KMS-11 (cell line): Measurements from ENCODE around the gene DSCAM.

Source experiments
- H2AFZ ChIP-seq: fragments of 200-600 bp; sonication (generic); 2 replicates; pipeline ENCODE4 v1.6.1; 2016; ENCODE audit warnings: antibody characterized with exemption, mixed run types, low read depth
- H3K27ac ChIP-seq: fragments of 200-600 bp; sonication (generic); 2 replicates; pipeline ENCODE4 v1.6.1; 2016; ENCODE audit warnings: mild to moderate bottlenecking, mixed run types
- H3K27me3 ChIP-seq: fragments of 200-600 bp; sonication (generic); 2 replicates; pipeline ENCODE4 v1.6.1; 2017; ENCODE audit warnings: mild to moderate bottlenecking, low read depth, mixed run types, moderate library complexity; ENCODE audit not compliant: insufficient read depth
- H3K36me3 ChIP-seq: fragments of 200-600 bp; sonication (generic); 2 replicates; pipeline ENCODE4 v1.6.1; 2017; ENCODE audit warnings: mild to moderate bottlenecking, mixed run types; ENCODE audit not compliant: insufficient read depth
- H3K4me1 ChIP-seq: fragments of 200-600 bp; sonication (generic); 2 replicates; pipeline ENCODE4 v1.6.1; 2016; ENCODE audit warnings: mild to moderate bottlenecking, low read depth, mixed run types; ENCODE audit not compliant: poor library complexity, severe bottlenecking
- H3K4me2 ChIP-seq: fragments of 200-600 bp; sonication (generic); 2 replicates; pipeline ENCODE4 v1.7.0; 2016; ENCODE audit warnings: mild to moderate bottlenecking, mixed run types
- H3K4me3 ChIP-seq: fragments of 200-600 bp; sonication (generic); IDR thresholded peaks from 2 replicates; pipeline ENCODE4 v1.6.1; 2017; ENCODE audit warnings: low read depth, low read length, mixed read lengths; ENCODE audit not compliant: insufficient read depth
- H3K79me2 ChIP-seq: fragments of 200-600 bp; sonication (generic); 2 replicates; pipeline ENCODE4 v1.6.1; 2016; ENCODE audit warnings: low read depth, mixed run types; ENCODE audit not compliant: insufficient read depth
- H3K9ac ChIP-seq: fragments of 200-600 bp; sonication (generic); 2 replicates; pipeline ENCODE4 v1.6.1; 2016; ENCODE audit warnings: mild to moderate bottlenecking, mixed run types
- H4K20me1 ChIP-seq: fragments of 200-600 bp; sonication (generic); 2 replicates; pipeline ENCODE4 v1.6.1; 2016; ENCODE audit warnings: mild to moderate bottlenecking, mixed run types; ENCODE audit not compliant: insufficient read depth
- CTCF ChIP-seq: fragments of 200-600 bp; sonication (generic); conservative IDR thresholded peaks from 2 replicates; pipeline ENCODE4 v1.6.1; 2017; ENCODE audit warnings: low read depth, mild to moderate bottlenecking, antibody characterized with exemption, low read length, moderate library complexity, mixed read lengths

The DSCAM gene

GRCh38 chr21:40678681-40679284 lies 168.2 kb downstream of the DSCAM start:
- no peak overlapping the region for H3K27ac ChIP-seq
- H3K79me2 ChIP-seq: no peaks in the 10 kb centered on the region
- no peak overlapping the region for H3K9ac ChIP-seq
- no peak overlapping the region for H3K4me2 ChIP-seq
- H3K27me3 ChIP-seq: no peaks in the 10 kb centered on the region
- no peak overlapping the region for H2AFZ ChIP-seq
- H4K20me1 ChIP-seq: no peaks in the 10 kb centered on the region
- no peaks in the 10 kb centered on the region for H3K36me3 ChIP-seq
- TF ChIP-seq CTCF: no peak
- H3K4me1 ChIP-seq: no peaks in the 10 kb centered on the region
- H3K4me3 ChIP-seq: no peak overlapping the region

GRCh38 chr21:40675017-40675416 lies 171.9 kb downstream of the DSCAM start:
- Histone ChIP-seq H3K36me3 (no peaks in the 10 kb centered on the region), H3K27me3 (no peaks in the 10 kb centered on the region), H4K20me1 (no peaks in the 10 kb centered on the region), H3K4me1 (no peaks in the 10 kb centered on the region), H3K79me2 (no peaks in the 10 kb centered on the region), H2AFZ (no peak overlapping the region), H3K4me2 (no peak overlapping the region), H3K27ac (no peak overlapping the region), H3K4me3 (no peak overlapping the region), H3K9ac (no peak overlapping the region)
- TF ChIP-seq CTCF: no peak

- Histone ChIP-seq H3K4me3 (no peak overlapping the region), H4K20me1 (no peaks in the 10 kb centered on the region), H3K9ac (no peak overlapping the region), H2AFZ (no peak overlapping the region), H3K27ac (no peak overlapping the region), H3K4me2 (no peak overlapping the region), H3K79me2 (no peaks in the 10 kb centered on the region), H3K27me3 (no peaks in the 10 kb centered on the region), H3K4me1 (no peaks in the 10 kb centered on the region), H3K36me3 (no peaks in the 10 kb centered on the region)
- TF ChIP-seq CTCF: no peak
These were observed 174.4 kb downstream of the DSCAM start for GRCh38 chr21:40672602-40673001.

GRCh38 chr21:40671716-40672115 lies 175.2 kb downstream of the DSCAM start:
- Histone ChIP-seq H3K9ac (no peak overlapping the region), H3K4me3 (no peak overlapping the region), H3K79me2 (no peaks in the 10 kb centered on the region), H3K4me2 (no peak overlapping the region), H3K27me3 (no peaks in the 10 kb centered on the region), H4K20me1 (no peaks in the 10 kb centered on the region), H3K27ac (no peak overlapping the region), H3K36me3 (no peaks in the 10 kb centered on the region), H2AFZ (no peak overlapping the region), H3K4me1 (no peaks in the 10 kb centered on the region)
- TF ChIP-seq CTCF: no peak
